A673 (cell line): ENCODE data around the gene SPRTN. TPM values are rescaled to one million over a fixed set of nuclear protein-coding genes. Genes with fewer than 3 reads are reported as not detected.

ENCODE experiments used
- BruUV-seq: library from RNA; stranded (reverse); fragments of 400-500 nt; replicated peaks from 2 replicates; lab custom pipeline; 2021; lab: Mats Ljungman, UMichigan
- CTCF ChIA-PET: fragments of 300-600 bp; sonication (Branson Sonifier 250); formaldehyde crosslinking; loops from one replicate; lab custom pipeline; 2022; ENCODE audit warnings: antibody characterized with exemption; lab: Charles Lee
- POLR2A ChIA-PET: fragments of 300-600 bp; sonication (Branson Sonifier 250); formaldehyde crosslinking; loops from one replicate; lab custom pipeline; 2022; ENCODE audit warnings: antibody characterized with exemption; ENCODE audit not compliant: low non-redundant PET; lab: Charles Lee
- DNase-seq: peaks from one replicate; pipeline ENCODE4 v3.0.0-alpha.2; 2015; ENCODE audit warnings: low spot score
- H3K27ac ChIP-seq: fragments of 200-600 bp; sonication (generic); 2 replicates; pipeline ENCODE4 v1.5.1; 2016; ENCODE audit warnings: mixed run types, low read depth, mild to moderate bottlenecking, mixed read lengths, antibody characterized with exemption, low read length; ENCODE audit not compliant: poor library complexity, severe bottlenecking
- H3K27me3 ChIP-seq: fragments of 200-600 bp; sonication (generic); replicated peaks from 2 replicates; pipeline ENCODE4 v1.6.1; 2017; ENCODE audit warnings: mixed run types, low read depth, mild to moderate bottlenecking, mixed read lengths, antibody characterized with exemption, low read length; ENCODE audit not compliant: insufficient read depth, poor library complexity
- H3K36me3 ChIP-seq: fragments of 200-600 bp; sonication (generic); 2 replicates; pipeline ENCODE4 v1.6.1; 2016; ENCODE audit warnings: mixed run types, mild to moderate bottlenecking, mixed read lengths, antibody characterized with exemption, low read length; ENCODE audit not compliant: insufficient read depth, poor library complexity, severe bottlenecking
- H3K4me1 ChIP-seq: fragments of 200-600 bp; sonication (generic); 2 replicates; pipeline ENCODE4 v1.6.1; 2017; ENCODE audit warnings: mixed run types, mild to moderate bottlenecking, mixed read lengths, antibody characterized with exemption, low read length; ENCODE audit not compliant: insufficient read depth, poor library complexity, severe bottlenecking
- H3K4me3 ChIP-seq: fragments of 200-600 bp; sonication (generic); 2 replicates; pipeline ENCODE4 v1.5.1; 2016; ENCODE audit warnings: low read depth, mixed run types, mild to moderate bottlenecking, mixed read lengths, low read length; ENCODE audit not compliant: poor library complexity, severe bottlenecking
- H3K9me3 ChIP-seq: fragments of 200-600 bp; sonication (generic); 2 replicates; pipeline ENCODE4 v1.6.1; 2016; ENCODE audit warnings: mixed run types, low read depth, mild to moderate bottlenecking, mixed read lengths, antibody characterized with exemption, low read length; ENCODE audit not compliant: poor library complexity, severe bottlenecking
- EZH2 ChIP-seq: fragments of 200-600 bp; sonication (generic); IDR thresholded peaks from 2 replicates; pipeline ENCODE4 v1.6.1; 2017; ENCODE audit warnings: borderline replicate concordance, low read depth, mild to moderate bottlenecking, mixed read lengths, antibody characterized with exemption, low read length; ENCODE audit not compliant: poor library complexity, severe bottlenecking
- intact Hi-C: fragments of 100-400 bp; cut with micrococcal nuclease; formaldehyde crosslinking; loops from one replicate; pipeline ENCODE4 v1.10.0; 2022; ENCODE audit not compliant: unreplicated experiment
- total RNA-seq: library from RNA; stranded (reverse); gene quantifications from 2 replicates; pipeline ENCODE4 v1.2.3, GENCODE V29; 2021
- TF ChIP-seq, protein P1 (sequence below): fragments of 300-800, 200-600 bp; sonication (generic); conservative IDR thresholded peaks from 2 replicates; pipeline ENCODE4 v1.5.1; 2017; ENCODE audit warnings: low read depth, mild to moderate bottlenecking, antibody characterized with exemption, low read length, moderate library complexity, mixed read lengths

Gene SPRTN
- total RNA-seq, 1 experiment from 2014 or later = 27.2 TPM

DNA sequence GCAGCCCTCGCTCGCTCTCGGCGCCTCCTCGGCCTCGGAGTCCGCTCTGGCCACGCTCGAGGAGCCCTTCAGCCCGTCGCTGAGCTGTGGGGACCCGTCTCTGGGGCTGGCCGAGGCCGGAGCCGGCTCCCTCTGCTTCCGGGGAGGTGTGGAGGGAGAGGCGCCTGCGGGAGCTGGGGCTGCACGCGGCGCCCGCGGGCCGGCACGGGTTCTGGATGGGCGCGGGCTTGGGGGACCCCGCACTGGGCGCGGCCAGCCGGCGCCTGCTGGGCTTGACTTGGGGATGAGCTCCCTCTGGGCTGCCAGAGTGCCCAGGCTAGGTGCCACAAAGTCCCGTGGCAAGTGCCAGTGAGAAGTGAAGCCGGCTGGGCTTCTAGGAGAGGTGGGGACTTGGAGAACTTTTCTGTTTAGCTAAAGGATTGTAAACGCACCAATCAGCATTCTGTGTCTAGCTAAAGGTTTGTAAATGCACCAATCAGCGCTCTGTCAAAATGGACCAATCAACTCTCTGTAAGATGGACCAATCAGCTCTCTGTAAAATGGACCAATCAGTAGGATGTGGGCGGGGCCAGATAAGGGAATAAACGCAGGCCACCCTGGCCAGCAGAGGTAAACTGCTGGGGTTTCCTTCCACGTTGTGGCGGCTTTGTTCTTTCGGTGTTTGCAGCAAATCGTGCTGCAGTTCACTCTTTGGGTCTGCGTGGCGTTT lies 20.6 kb upstream of the SPRTN start:
- no peak for DNase-seq
- no peak overlapping the region for H3K27ac ChIP-seq
- POLR2A ChIA-PET = no interaction called here
- CTCF ChIA-PET = no interaction called here
- H3K4me1 ChIP-seq = no peaks in the 10 kb centered on the region
- H3K9me3 ChIP-seq = no peaks in the 10 kb centered on the region
- TF ChIP-seq EZH2 = no peak
- TF ChIP-seq, protein P1, sequence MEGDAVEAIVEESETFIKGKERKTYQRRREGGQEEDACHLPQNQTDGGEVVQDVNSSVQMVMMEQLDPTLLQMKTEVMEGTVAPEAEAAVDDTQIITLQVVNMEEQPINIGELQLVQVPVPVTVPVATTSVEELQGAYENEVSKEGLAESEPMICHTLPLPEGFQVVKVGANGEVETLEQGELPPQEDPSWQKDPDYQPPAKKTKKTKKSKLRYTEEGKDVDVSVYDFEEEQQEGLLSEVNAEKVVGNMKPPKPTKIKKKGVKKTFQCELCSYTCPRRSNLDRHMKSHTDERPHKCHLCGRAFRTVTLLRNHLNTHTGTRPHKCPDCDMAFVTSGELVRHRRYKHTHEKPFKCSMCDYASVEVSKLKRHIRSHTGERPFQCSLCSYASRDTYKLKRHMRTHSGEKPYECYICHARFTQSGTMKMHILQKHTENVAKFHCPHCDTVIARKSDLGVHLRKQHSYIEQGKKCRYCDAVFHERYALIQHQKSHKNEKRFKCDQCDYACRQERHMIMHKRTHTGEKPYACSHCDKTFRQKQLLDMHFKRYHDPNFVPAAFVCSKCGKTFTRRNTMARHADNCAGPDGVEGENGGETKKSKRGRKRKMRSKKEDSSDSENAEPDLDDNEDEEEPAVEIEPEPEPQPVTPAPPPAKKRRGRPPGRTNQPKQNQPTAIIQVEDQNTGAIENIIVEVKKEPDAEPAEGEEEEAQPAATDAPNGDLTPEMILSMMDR = no peak
- no peaks in the 10 kb centered on the region for H3K36me3 ChIP-seq
- no peaks in the 10 kb centered on the region for H3K27me3 ChIP-seq
- no TSS peak for BruUV-seq
- intact Hi-C loops = no loop called here
- H3K4me3 ChIP-seq = no peak overlapping the region

DNA sequence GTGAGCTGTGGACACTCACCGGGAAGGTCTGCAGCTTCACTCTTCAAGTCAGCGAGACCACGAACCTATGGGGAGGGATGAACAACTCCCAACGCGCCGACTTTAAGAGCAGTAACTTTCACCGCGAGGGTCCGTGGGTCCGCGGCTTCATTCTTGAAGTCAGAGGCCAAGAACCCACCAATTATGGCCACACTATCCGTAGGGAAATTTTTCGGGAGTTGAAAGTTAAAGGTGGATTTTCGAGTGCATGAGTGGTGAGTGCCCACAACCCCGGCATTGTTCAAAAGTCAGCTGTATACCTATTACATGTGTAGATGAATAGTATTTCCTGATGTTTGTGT lies 20.1 kb upstream of the SPRTN start:
- BruUV-seq = no TSS peak

DNA sequence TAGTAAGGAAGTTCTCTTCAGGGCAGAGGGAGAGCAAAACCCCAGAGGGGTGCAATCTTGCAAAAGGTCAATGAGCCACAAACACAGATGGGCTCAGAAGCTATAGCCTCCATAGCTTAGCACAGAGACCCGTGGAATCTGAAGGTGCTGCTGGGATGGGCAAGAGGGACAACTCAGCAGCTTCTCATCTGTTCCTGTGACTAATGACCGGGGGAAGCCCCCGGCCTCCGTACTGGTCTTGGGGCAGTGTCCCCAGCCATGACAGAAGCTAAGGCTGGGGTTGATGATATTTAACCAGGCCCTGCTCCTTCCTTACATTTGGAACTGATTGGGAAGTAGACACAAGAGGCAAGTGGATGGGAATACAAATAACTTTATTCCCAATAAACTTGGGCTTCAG lies 19.5 kb upstream of the SPRTN start:
- BruUV-seq = no TSS peak
- Histone ChIP-seq H3K4me3 (no peak overlapping the region), H3K9me3 (no peaks in the 10 kb centered on the region), H3K27ac (no peak overlapping the region), H3K36me3 (no peaks in the 10 kb centered on the region), H3K27me3 (no peaks in the 10 kb centered on the region), H3K4me1 (no peaks in the 10 kb centered on the region)
- TF ChIP-seq, protein P1 = no peak
- no peak for TF ChIP-seq EZH2
- POLR2A ChIA-PET = no interaction called here
- CTCF ChIA-PET = interaction anchor here (0.6 kb wide), 1 partner anchor 438 kb away, joined by 5 read pairs; no protein-coding TSS in a partner anchor
- intact Hi-C loops = no loop called here
- no peak for DNase-seq

More for the DNA sequence above, 20.1 kb upstream of the SPRTN start:
- Histone ChIP-seq H3K9me3 (no peaks in the 10 kb centered on the region), H3K27ac (no peak overlapping the region), H3K36me3 (no peaks in the 10 kb centered on the region), H3K27me3 (no peaks in the 10 kb centered on the region), H3K4me3 (no peak overlapping the region), H3K4me1 (no peaks in the 10 kb centered on the region)
- ChIA-PET POLR2A (no interaction called here), CTCF (no interaction called here)
- intact Hi-C loops = no loop called here
- no peak for DNase-seq
- TF ChIP-seq, protein P1 = no peak
- no peak for TF ChIP-seq EZH2
